Activated CD4-positive, alpha-beta memory T cell treated with anti-CD3 and anti-CD28 coated beads, Interleukin-2, amount 10 ng/mL, durations not matched to agents 7 days and 5 days (primary cell): Measurements from ENCODE around the gene NCOA3. TPM values are rescaled to one million over a fixed set of nuclear protein-coding genes. Genes with fewer than 3 reads are reported as not detected.
"Not testable (repeated sequence)": the region's sequence is repeated elsewhere in the genome, so short reads cannot be mapped to it uniquely, and the experiment has no call there.

Source experiments
- CTCF ChIA-PET: fragments of 350-600 bp; sonication (Branson Sonifier 250); formaldehyde crosslinking; loops from one replicate; lab custom pipeline; 2021; ENCODE audit warnings: antibody characterized with exemption, inconsistent platforms; lab: Charles Lee
- POLR2A ChIA-PET: fragments of 350-600 bp; sonication (Branson Sonifier 250); formaldehyde crosslinking; loops from one replicate; lab custom pipeline; 2021; ENCODE audit warnings: antibody characterized with exemption; lab: Charles Lee
- DNase-seq: peaks from one replicate; pipeline ENCODE4 v3.0.0-alpha.2; 2020
- H3K27ac Mint-ChIP-seq: one replicate; pipeline ENCODE4 v1.8.0; 2021; ENCODE audit warnings: mild to moderate bottlenecking, mixed read lengths
- H3K27me3 Mint-ChIP-seq: one replicate; pipeline ENCODE4 v1.8.0; 2021; ENCODE audit warnings: mixed read lengths
- H3K36me3 Mint-ChIP-seq: one replicate; pipeline ENCODE4 v1.8.0; 2021; ENCODE audit warnings: low read depth, mixed read lengths
- H3K4me1 Mint-ChIP-seq: one replicate; pipeline ENCODE4 v1.8.0; 2021; ENCODE audit warnings: mixed read lengths
- H3K4me3 Mint-ChIP-seq: one replicate; pipeline ENCODE4 v1.8.0; 2021; ENCODE audit warnings: mild to moderate bottlenecking, mixed read lengths
- H3K9me3 Mint-ChIP-seq: one replicate; pipeline ENCODE4 v1.8.0; 2021; ENCODE audit warnings: mixed read lengths
- total RNA-seq, 2 experiments: library from RNA; stranded (reverse); gene quantifications; one replicate each; pipeline ENCODE4 v1.2.3, GENCODE V29; 2021

NCOA3 gene
- total RNA-seq, 2 experiments from 2014 or later, result 81.0 to 83.1 TPM

- ChIA-PET CTCF (interaction anchor here (1.4 kb wide), 1 partner anchor 11 kb away, joined by 4 read pairs; no protein-coding TSS in a partner anchor), POLR2A (interaction anchor here (1.1 to 1.9 kb wide), 3 partner anchors 9 to 209 kb away, joined by 3 to 7 read pairs (median 3); partner anchors contain the start of gene ZMYND8)
- no peaks in the 10 kb centered on the region for H3K27me3 Mint-ChIP-seq
- peaks cover 58% of the 10 kb centered on the region for H3K4me1 Mint-ChIP-seq
- peaks cover 45% of the 10 kb centered on the region for H3K36me3 Mint-ChIP-seq
- H3K9me3 Mint-ChIP-seq, result no peaks in the 10 kb centered on the region
- no peak overlapping the region for H3K27ac Mint-ChIP-seq
- H3K4me3 Mint-ChIP-seq, result no peak overlapping the region
- DNase-seq, result no peak
These were observed 64.6 kb downstream of the NCOA3 start for GRCh38 chr20:47566269-47566668.

- Mint-ChIP-seq H3K4me1 (peaks cover 55% of the 10 kb centered on the region), H3K36me3 (peaks cover 50% of the 10 kb centered on the region)
These were observed 66.3 kb downstream of the NCOA3 start for GRCh38 chr20:47568019-47568418.

GRCh38 chr20:47568837-47569410 lies 67.2 kb downstream of the NCOA3 start:
- H3K27me3 Mint-ChIP-seq, result no peaks in the 10 kb centered on the region
- H3K4me3 Mint-ChIP-seq, result no peak overlapping the region
- no peak overlapping the region for H3K27ac Mint-ChIP-seq
- CTCF ChIA-PET, result interaction anchor here (1.2 to 1.6 kb wide), 2 partner anchors 9 to 45 kb away, joined by 3 to 4 read pairs; no protein-coding TSS in a partner anchor
- H3K9me3 Mint-ChIP-seq, result no peaks in the 10 kb centered on the region
- H3K4me1 Mint-ChIP-seq, result peaks cover 58% of the 10 kb centered on the region
- peaks cover 46% of the 10 kb centered on the region for H3K36me3 Mint-ChIP-seq
- no peak for DNase-seq
- POLR2A ChIA-PET, result interaction anchor here (1.0 kb wide), 1 partner anchor 9 kb away, joined by 3 read pairs; no protein-coding TSS in a partner anchor

More at GRCh38 chr20:47568019-47568418, 66.3 kb downstream of the NCOA3 start:
- H3K9me3 Mint-ChIP-seq, result no peaks in the 10 kb centered on the region
- DNase-seq, result no peak
- H3K27me3 Mint-ChIP-seq, result no peaks in the 10 kb centered on the region
- no peak overlapping the region for H3K4me3 Mint-ChIP-seq
- ChIA-PET CTCF (interaction anchor here (1.2 kb wide), 1 partner anchor 46 kb away, joined by 3 read pairs; no protein-coding TSS in a partner anchor), POLR2A (no interaction called here)
- peak overlapping the region; percentile 48 for H3K27ac Mint-ChIP-seq

- Mint-ChIP-seq H3K9me3 (no peaks in the 10 kb centered on the region), H3K4me1 (peaks cover 58% of the 10 kb centered on the region), H3K4me3 (no peak overlapping the region), H3K36me3 (peaks cover 36% of the 10 kb centered on the region), H3K27ac (no peak overlapping the region), H3K27me3 (no peaks in the 10 kb centered on the region)
- DNase-seq, result no peak
- ChIA-PET CTCF (interaction anchor here (1.1 kb wide), 1 partner anchor 26 kb away, joined by 3 read pairs; no protein-coding TSS in a partner anchor), POLR2A (no interaction called here)
These were observed 69.7 kb downstream of the NCOA3 start for GRCh38 chr20:47571426-47571825.

- Mint-ChIP-seq H3K27ac (no peak overlapping the region), H3K9me3 (no peaks in the 10 kb centered on the region), H3K4me1 (peaks cover 62% of the 10 kb centered on the region), H3K36me3 (peaks cover 35% of the 10 kb centered on the region), H3K4me3 (no peak overlapping the region), H3K27me3 (no peaks in the 10 kb centered on the region)
- no peak for DNase-seq
- ChIA-PET POLR2A (no interaction called here), CTCF (interaction anchor here (1.1 kb wide), 1 partner anchor 27 kb away, joined by 3 read pairs; no protein-coding TSS in a partner anchor)
These were observed 70.5 kb downstream of the NCOA3 start for GRCh38 chr20:47572105-47572729.

- Mint-ChIP-seq H3K4me1 (peaks cover 65% of the 10 kb centered on the region), H3K4me3 (no peak overlapping the region)
These were observed 71.9 kb downstream of the NCOA3 start for GRCh38 chr20:47573559-47573958.

GRCh38 chr20:47574616-47575364 lies 73.1 kb downstream of the NCOA3 start:
- CTCF ChIA-PET, result interaction anchor here (0.9 kb wide), 1 partner anchor 191 kb away, joined by 4 read pairs; no protein-coding TSS in a partner anchor
- Mint-ChIP-seq H3K4me3 (no peak overlapping the region), H3K9me3 (no peaks in the 10 kb centered on the region), H3K27ac (no peak overlapping the region), H3K4me1 (peaks cover 72% of the 10 kb centered on the region), H3K27me3 (no peaks in the 10 kb centered on the region), H3K36me3 (peaks cover 33% of the 10 kb centered on the region)
- DNase-seq, result no peak
- POLR2A ChIA-PET, result interaction anchor here (0.7 to 1.1 kb wide), 2 partner anchors 9 to 36 kb away, joined by 3 to 4 read pairs; no protein-coding TSS in a partner anchor

More at GRCh38 chr20:47573559-47573958, 71.9 kb downstream of the NCOA3 start:
- Mint-ChIP-seq H3K9me3 (no peaks in the 10 kb centered on the region), H3K27me3 (no peaks in the 10 kb centered on the region), H3K27ac (no peak overlapping the region), H3K36me3 (peaks cover 30% of the 10 kb centered on the region)
- ChIA-PET CTCF (no interaction called here), POLR2A (no interaction called here)
- no peak for DNase-seq

- no peak for DNase-seq
- ChIA-PET POLR2A (interaction anchor here (2.6 kb wide), 1 partner anchor 75 kb away, joined by 11 read pairs; the partner anchor contains the start of gene NCOA3), CTCF (interaction anchor here (0.8 to 1.1 kb wide), 3 partner anchors 10 to 32 kb away, joined by 3 to 4 read pairs (median 3); no protein-coding TSS in a partner anchor)
- Mint-ChIP-seq H3K36me3 (peaks cover 32% of the 10 kb centered on the region), H3K27me3 (no peaks in the 10 kb centered on the region), H3K4me3 (peak overlapping the region; percentile 24), H3K4me1 (peaks cover 73% of the 10 kb centered on the region), H3K9me3 (no peaks in the 10 kb centered on the region), H3K27ac (no peak overlapping the region)
These were observed 74.9 kb downstream of the NCOA3 start for GRCh38 chr20:47576516-47577033.

- DNase-seq, result no peak
- peaks cover 70% of the 10 kb centered on the region for H3K4me1 Mint-ChIP-seq
- no peaks in the 10 kb centered on the region for H3K9me3 Mint-ChIP-seq
- H3K27ac Mint-ChIP-seq, result no peak overlapping the region
- CTCF ChIA-PET, result interaction anchor here (0.8 to 1.7 kb wide), 4 partner anchors 8 to 33 kb away, joined by 3 to 4 read pairs (median 4); no protein-coding TSS in a partner anchor
- POLR2A ChIA-PET, result interaction anchor here (1.1 to 2.6 kb wide), 4 partner anchors 8 to 76 kb away, joined by 3 to 11 read pairs (median 5); partner anchors contain the start of gene NCOA3
- peaks cover 29% of the 10 kb centered on the region for H3K36me3 Mint-ChIP-seq
- no peaks in the 10 kb centered on the region for H3K27me3 Mint-ChIP-seq
- no peak overlapping the region for H3K4me3 Mint-ChIP-seq
These were observed 75.6 kb downstream of the NCOA3 start for GRCh38 chr20:47577314-47577713.

GRCh38 chr20:47578543-47578942 lies 76.9 kb downstream of the NCOA3 start:
- Mint-ChIP-seq H3K36me3 (peaks cover 33% of the 10 kb centered on the region), H3K27ac (no peak overlapping the region), H3K9me3 (no peaks in the 10 kb centered on the region), H3K4me1 (peaks cover 64% of the 10 kb centered on the region), H3K27me3 (no peaks in the 10 kb centered on the region), H3K4me3 (no peak overlapping the region)
- CTCF ChIA-PET, result interaction anchor here (1.0 to 1.7 kb wide), 2 partner anchors 9 to 42 kb away, joined by 3 to 4 read pairs; no protein-coding TSS in a partner anchor
- no peak for DNase-seq
- POLR2A ChIA-PET, result interaction anchor here (1.4 to 2.6 kb wide), 3 partner anchors 12 to 77 kb away, joined by 3 to 11 read pairs (median 7); partner anchors contain the start of gene NCOA3

GRCh38 chr20:47580686-47581085 lies 79.0 kb downstream of the NCOA3 start:
- H3K4me1 Mint-ChIP-seq, result peaks cover 51% of the 10 kb centered on the region
- H3K4me3 Mint-ChIP-seq, H3K27me3 Mint-ChIP-seq, DNase-seq, H3K9me3 Mint-ChIP-seq, H3K27ac Mint-ChIP-seq, POLR2A ChIA-PET: not testable (repeated sequence)
- peaks cover 40% of the 10 kb centered on the region for H3K36me3 Mint-ChIP-seq
- CTCF ChIA-PET, result interaction anchor here (1.4 kb wide), 1 partner anchor 196 kb away, joined by 3 read pairs; no protein-coding TSS in a partner anchor

- Mint-ChIP-seq H3K36me3 (peaks cover 42% of the 10 kb centered on the region), H3K27me3 (no peaks in the 10 kb centered on the region), H3K4me3 (no peak overlapping the region), H3K9me3 (no peaks in the 10 kb centered on the region), H3K27ac (no peak overlapping the region), H3K4me1 (peaks cover 47% of the 10 kb centered on the region)
- POLR2A ChIA-PET, result no interaction called here
- DNase-seq, result no peak
- CTCF ChIA-PET, result interaction anchor here (1.4 kb wide), 1 partner anchor 197 kb away, joined by 3 read pairs; no protein-coding TSS in a partner anchor
These were observed 79.4 kb downstream of the NCOA3 start for GRCh38 chr20:47581090-47581489.
